ENCODE results near the gene MCRIP2. TPM values are rescaled to one million over a fixed set of nuclear protein-coding genes. Genes with fewer than 3 reads are reported as not detected.

Gene MCRIP2
- total RNA-seq, 4 donors from 2014 or later, result 61.3 to 124 (median 69.1) TPM

GRCh38 chr16:695355-696089, 53.9 kb downstream of the MCRIP2 start:
- TF ChIP-seq CTCF (IDR thresholded peaks at IDR 0.05) (no peak), POLR2A (IDR thresholded peaks at IDR 0.05) (peak in 1 of 2 donors; percentile 31)
- H3K27me3 ChIP-seq, result no peaks in the 10 kb centered on the region
- no peaks in the 10 kb centered on the region for H3K9me3 ChIP-seq
- peak; percentile 97 for DNase-seq
- peaks cover 17 to 27% of the 10 kb centered on the region in 2 donors for H3K4me1 ChIP-seq
- peak overlapping the region in 1 of 3 donors; percentile 32 for H3K4me3 ChIP-seq (replicated peaks in 1 of 3)
- H3K27ac ChIP-seq, result peak overlapping the region in 1 of 3 donors; percentile 68
- no peaks in the 10 kb centered on the region for H3K36me3 ChIP-seq
- intact Hi-C loops (cut with DNase I), result no loop called here
- 2 to 5% methylated on average over 3 to 25 of the region's 71 CpGs for WGBS, 2 donors

Other genes with a start within 250 kb of the MCRIP2 start
- gene NME4, start 244.6 kb upstream of the MCRIP2 start, total RNA-seq, result 10 to 100 TPM; 31.7 to 65.0 (median 59.7) TPM
- 10 to 100 TPM in 2 of 4 donors, 1 to 10 TPM in 2; 3.1 to 13.5 (median 9.5) TPM for gene DECR2, start 239.9 kb upstream of the MCRIP2 start, total RNA-seq
- 10 to 100 TPM; 26.6 to 34.3 (median 28.0) TPM for gene RAB11FIP3, start 216.2 kb upstream of the MCRIP2 start, total RNA-seq
- 10 to 100 TPM; 19.6 to 42.6 (median 29.0) TPM for gene CAPN15, start 114.1 kb upstream of the MCRIP2 start, total RNA-seq
- not detected for gene PRR35, start 81.4 kb upstream of the MCRIP2 start, total RNA-seq
- gene NHLRC4, start 74.8 kb upstream of the MCRIP2 start, total RNA-seq, result under 1 TPM in 3 of 4 donors, not detected in 1; 0.63 to 0.81 (median 0.67) TPM
- 100 to 1,000 TPM in 3 of 4 donors, 10 to 100 TPM in 1; 69.6 to 125 (median 108) TPM for gene PIGQ, start 71.9 kb upstream of the MCRIP2 start, total RNA-seq
- 10 to 100 TPM; 17.7 to 24.4 (median 18.4) TPM for gene RAB40C, start 51.8 kb upstream of the MCRIP2 start, total RNA-seq
- gene WFIKKN1, start 10.8 kb upstream of the MCRIP2 start, total RNA-seq, result 1 to 10 TPM in 1 of 4 donors, under 1 TPM in 3; 0.13 to 1.8 (median 0.77) TPM
- gene METTL26, start 5.5 kb upstream of the MCRIP2 start, total RNA-seq, result 100 to 1,000 TPM in 2 of 4 donors, 10 to 100 TPM in 2; 54.2 to 180 (median 115) TPM
- gene WDR90, start 7.5 kb downstream of the MCRIP2 start, total RNA-seq, result 10 to 100 TPM; 23.6 to 56.0 (median 34.3) TPM
- gene RHOT2, start 26.3 kb downstream of the MCRIP2 start, total RNA-seq, result 10 to 100 TPM; 49.7 to 81.8 (median 57.6) TPM
- under 1 TPM in 3 of 4 donors, not detected in 1; 0.27 to 0.63 (median 0.56) TPM for gene RHBDL1, start 33.8 kb downstream of the MCRIP2 start, total RNA-seq
- gene STUB1, start 38.6 kb downstream of the MCRIP2 start, total RNA-seq, result 100 to 1,000 TPM; 134 to 206 (median 162) TPM
- gene JMJD8, start 42.5 kb downstream of the MCRIP2 start, total RNA-seq, result 100 to 1,000 TPM in 3 of 4 donors, 10 to 100 TPM in 1; 72.8 to 156 (median 124) TPM
- 10 to 100 TPM; 13.3 to 20.1 (median 17.6) TPM for gene WDR24, start 48.6 kb downstream of the MCRIP2 start, total RNA-seq
- 1 to 10 TPM; 5.8 to 7.5 (median 6.9) TPM for gene FBXL16, start 64.0 kb downstream of the MCRIP2 start, total RNA-seq
- 100 to 1,000 TPM in 1 of 4 donors, 10 to 100 TPM in 3; 51.0 to 109 (median 57.0) TPM for gene METRN, start 73.3 kb downstream of the MCRIP2 start, total RNA-seq
- 100 to 1,000 TPM in 1 of 4 donors, 10 to 100 TPM in 3; 56.4 to 109 (median 63.8) TPM for gene ANTKMT, start 79.3 kb downstream of the MCRIP2 start, total RNA-seq
- under 1 TPM in 1 of 4 donors, not detected in 3; 0.27 TPM for gene CCDC78, start 84.6 kb downstream of the MCRIP2 start, total RNA-seq
- 1 to 10 TPM in 3 of 4 donors, not detected in 1; 3.8 to 8.7 (median 5.1) TPM for gene HAGHL, start 85.3 kb downstream of the MCRIP2 start, total RNA-seq
- gene CIAO3, start 99.2 kb downstream of the MCRIP2 start, total RNA-seq, result 10 to 100 TPM; 38.7 to 53.8 (median 44.6) TPM
- gene MSLN, start 118.9 kb downstream of the MCRIP2 start, total RNA-seq, result not detected
- 10 to 100 TPM; 14.1 to 27.9 (median 20.8) TPM for gene RPUSD1, start 146.6 kb downstream of the MCRIP2 start, total RNA-seq
- 10 to 100 TPM; 10.1 to 14.6 (median 11.7) TPM for gene CHTF18, start 146.8 kb downstream of the MCRIP2 start, total RNA-seq
- not detected for gene GNG13, start 158.9 kb downstream of the MCRIP2 start, total RNA-seq

Data from thyroid gland (tissue), 4 donors.